GM12872 (cell line): ENCODE measurements around the gene NPW.

Experiments used
- CTCF ChIP-seq: IDR thresholded peaks from 3 replicates; pipeline ENCODE4 v1.5.1; 2011; ENCODE audit warnings: low read depth, mild to moderate bottlenecking, low read length, moderate library complexity; ENCODE audit not compliant: insufficient read depth

NPW gene

GRCh38 chr16:2015117-2015946 is 4.3 kb upstream of the NPW start:
- TF ChIP-seq CTCF, result no peak

- TF ChIP-seq CTCF, result no peak
Observed at GRCh38 chr16:2015947-2016208, 3.7 kb upstream of the NPW start.

GRCh38 chr16:2016407-2016922 is 3.1 kb upstream of the NPW start:
- peak; percentile 63 for TF ChIP-seq CTCF

GRCh38 chr16:2019921-2020831 is 591 bp downstream of the NPW start:
- TF ChIP-seq CTCF, result no peak

GRCh38 chr16:2022723-2023091 is 3.1 kb downstream of the NPW start:
- TF ChIP-seq CTCF, result no peak

- TF ChIP-seq CTCF, result peak; percentile 98
Observed at GRCh38 chr16:2023092-2024031, 3.8 kb downstream of the NPW start.
